ENCODE results near the gene BHLHE41.
A peak's percentile ranks its signal among the peaks of the same experiment; 100 is the strongest.

- peak; percentile 95 for TF ChIP-seq CTCF (conservative IDR thresholded peaks at IDR 0.05; ENCODE audit: low read depth, low read length)
- TF ChIP-seq EZH2 (IDR thresholded peaks at IDR 0.05; ENCODE audit: borderline replicate concordance, low read depth, low read length, poor library complexity, severe bottlenecking), result no peak
Observed at GRCh38 chr12:26097046-26097878, 27.6 kb downstream of the BHLHE41 start.

Data from A673 (cell line).